ENCODE results near the gene KCNQ1OT1. TPM values are rescaled to one million over a fixed set of nuclear protein-coding genes. Genes with fewer than 3 reads are reported as not detected.

The KCNQ1OT1 gene
- total and polyA plus RNA-seq, 12 donors = 0.01 to 0.73 (median 0.43) TPM

GRCh38 chr11:2564588-2565425, 135.0 kb downstream of the KCNQ1OT1 start:
- H3K27me3 ChIP-seq = no peaks in the 10 kb centered on the region
- TF ChIP-seq CTCF (IDR thresholded peaks at IDR 0.05) = no peak
- ATAC-seq (no peak), DNase-seq (no peak)
- no peak overlapping the region for H3K27ac ChIP-seq
- peaks cover 0 to 10% (median 0%) of the 10 kb centered on the region in 9 donors for H3K4me1 ChIP-seq
- intact Hi-C loops (cut with DNase I) = no loop called here
- 83 to 89% methylated on average over 16 of the region's 16 CpGs for WGBS, 2 donors
- H3K9me3 ChIP-seq = no peaks in the 10 kb centered on the region
- H3K4me3 ChIP-seq = no peak overlapping the region
- no peaks in the 10 kb centered on the region for H3K36me3 ChIP-seq

DNA sequence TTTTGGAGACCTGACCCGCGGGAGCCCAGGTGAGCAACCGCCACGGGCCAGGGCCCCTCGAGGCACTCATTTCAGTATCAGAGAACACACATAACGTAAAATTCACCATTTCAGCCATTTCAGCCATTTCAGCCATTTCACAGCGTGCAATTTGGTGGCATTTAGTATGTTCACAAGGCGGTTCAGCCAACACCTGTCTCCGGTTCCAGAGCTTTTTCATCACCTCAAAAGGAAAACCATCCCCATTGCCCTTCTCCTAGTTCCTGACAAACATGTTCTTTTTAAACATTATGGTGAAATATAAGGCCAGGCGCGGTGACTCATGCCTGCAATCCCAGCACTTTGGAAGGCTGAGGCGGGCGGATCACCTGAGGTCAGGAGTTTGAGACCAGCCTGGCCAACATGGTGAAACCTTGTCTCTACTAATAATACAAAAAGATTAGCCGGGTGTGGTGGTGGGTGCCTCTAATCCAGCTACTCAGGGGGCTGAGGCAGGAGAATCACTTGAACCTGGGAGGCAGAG, 135.7 kb downstream of the KCNQ1OT1 start:
- peaks cover 0 to 17% (median 0%) of the 10 kb centered on the region in 9 donors for H3K4me1 ChIP-seq
- 91 to 92% methylated on average over 14 of the region's 14 CpGs for WGBS, 2 donors
- peak in 1 of 2 donors; percentile 3 for DNase-seq

GRCh38 chr11:2563213-2564007, 136.4 kb downstream of the KCNQ1OT1 start:
- Histone ChIP-seq H3K4me1 (peaks cover 0 to 19% (median 0%) of the 10 kb centered on the region in 9 donors), H3K27me3 (no peaks in the 10 kb centered on the region), H3K36me3 (no peaks in the 10 kb centered on the region), H3K4me3 (no peak overlapping the region), H3K27ac (no peak overlapping the region), H3K9me3 (no peaks in the 10 kb centered on the region)
- WGBS, 2 donors = 91 to 96% methylated on average over 28 of the region's 28 CpGs
- peak in 1 of 2 donors; percentile 5 for DNase-seq
- TF ChIP-seq CTCF (IDR thresholded peaks at IDR 0.05) = no peak
- ATAC-seq = no peak
- intact Hi-C loops (cut with DNase I) = no loop called here

More for the DNA sequence above, 135.7 kb downstream of the KCNQ1OT1 start:
- Histone ChIP-seq H3K9me3 (no peaks in the 10 kb centered on the region), H3K4me3 (no peak overlapping the region), H3K27ac (no peak overlapping the region), H3K27me3 (no peaks in the 10 kb centered on the region), H3K36me3 (no peaks in the 10 kb centered on the region)
- intact Hi-C loops (cut with DNase I) = no loop called here
- ATAC-seq = no peak
- no peak for TF ChIP-seq CTCF (IDR thresholded peaks at IDR 0.05)

GRCh38 chr11:2562890-2563212, 136.9 kb downstream of the KCNQ1OT1 start:
- H3K36me3 ChIP-seq = no peaks in the 10 kb centered on the region
- ATAC-seq = no peak
- intact Hi-C loops (cut with DNase I) = no loop called here
- H3K27me3 ChIP-seq = no peaks in the 10 kb centered on the region
- H3K4me1 ChIP-seq = peaks cover 0 to 19% (median 0%) of the 10 kb centered on the region in 9 donors
- TF ChIP-seq CTCF (IDR thresholded peaks at IDR 0.05) = no peak
- 76 to 83% methylated on average over 6 of the region's 6 CpGs for WGBS, 2 donors
- DNase-seq = no peak
- H3K4me3 ChIP-seq = no peak overlapping the region
- no peaks in the 10 kb centered on the region for H3K9me3 ChIP-seq
- H3K27ac ChIP-seq = no peak overlapping the region

Measured in heart right ventricle (tissue), 16 donors.